GM19099 (cell line): ENCODE measurements around the gene DUS2.

Experiments used
- POLR2A ChIP-seq: IDR thresholded peaks from 3 replicates; pipeline ENCODE4 v1.6.1; 2011; ENCODE audit warnings: low read depth; ENCODE audit not compliant: insufficient read length; ENCODE audit errors: extremely low read depth

Gene DUS2

GRCh38 chr16:67992661-67993206 lies 30.4 kb upstream of the DUS2 start:
- no peak for TF ChIP-seq POLR2A

DNA sequence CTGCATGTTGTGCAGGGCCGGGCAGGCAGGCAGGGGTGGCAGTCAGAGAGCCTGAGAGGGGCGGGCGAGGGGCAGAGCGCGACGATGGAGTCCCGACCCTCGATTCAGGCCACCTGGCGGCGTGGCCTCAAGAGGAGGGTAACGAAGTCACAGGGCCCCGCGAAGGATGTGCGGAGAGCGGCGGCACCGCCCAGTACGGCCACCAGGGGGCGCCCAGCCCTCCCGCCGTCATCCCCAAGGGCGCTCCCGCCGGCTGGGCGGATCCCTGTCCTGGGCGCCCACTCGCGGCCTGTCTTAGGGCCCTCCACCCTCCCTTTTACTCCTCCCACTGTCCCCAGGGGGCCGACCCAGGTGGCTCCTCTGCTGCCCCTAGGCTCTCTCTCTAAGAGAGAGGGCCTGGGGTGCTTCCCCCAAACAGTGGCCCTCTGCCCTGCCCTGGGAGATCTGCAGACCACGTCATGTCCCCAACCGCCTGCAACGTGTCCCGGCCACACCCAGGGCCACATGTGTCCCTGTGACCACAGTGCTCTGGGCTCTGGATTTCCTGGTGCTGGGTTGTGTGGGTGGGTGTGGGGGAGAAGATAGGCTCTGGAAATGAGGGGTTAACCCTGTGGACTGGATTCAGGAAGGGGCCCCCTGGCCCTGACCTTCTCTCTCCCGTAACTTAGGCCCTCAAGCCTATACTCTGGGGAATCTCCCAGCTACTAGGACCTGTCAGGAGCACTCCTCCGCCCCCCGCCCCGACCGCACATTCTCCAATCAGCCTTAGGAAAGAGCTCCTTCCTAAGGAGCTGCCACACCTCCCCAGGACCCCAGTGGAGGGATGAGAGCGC lies 29.7 kb upstream of the DUS2 start:
- peak; percentile 44 for TF ChIP-seq POLR2A

DNA sequence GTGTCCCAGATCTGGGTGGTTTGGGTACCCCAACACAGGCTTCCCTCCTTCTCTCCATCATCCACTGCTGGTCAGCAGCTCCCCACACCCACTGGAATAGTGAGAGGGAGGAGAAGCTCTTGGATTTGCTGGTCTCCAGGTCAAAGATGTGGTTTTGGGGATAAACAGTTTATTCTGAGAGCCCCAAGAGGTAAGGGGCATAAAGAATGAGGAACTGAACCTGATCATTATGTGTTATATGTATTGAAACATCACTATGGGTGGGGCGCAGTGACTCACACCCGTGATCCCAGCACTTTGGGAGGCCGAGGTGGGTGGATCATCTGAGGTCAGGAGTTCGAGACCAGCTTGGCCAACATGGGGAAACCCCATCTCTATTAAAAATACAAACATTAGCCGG lies 27.7 kb upstream of the DUS2 start:
- TF ChIP-seq POLR2A, result no peak

DNA sequence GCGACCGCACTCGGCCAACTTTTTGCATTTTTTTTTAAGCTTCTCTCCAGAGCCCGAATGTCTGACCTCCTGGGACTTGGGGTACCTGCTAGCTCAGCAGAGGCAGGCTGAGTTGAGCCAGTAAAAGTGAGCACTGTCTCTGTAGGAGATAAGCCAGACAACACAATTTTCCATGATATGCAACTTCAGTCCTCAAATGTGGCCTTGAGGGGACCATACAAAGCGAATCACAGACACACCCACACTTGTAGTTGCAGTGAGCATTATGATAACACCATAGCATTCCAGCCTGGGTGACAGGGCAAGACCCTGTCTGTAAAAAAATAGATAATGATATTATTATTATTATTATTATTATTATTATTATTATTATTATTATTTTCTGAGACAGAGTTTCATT lies 26.4 kb upstream of the DUS2 start:
- TF ChIP-seq POLR2A, result no peak

- TF ChIP-seq POLR2A, result peak; percentile 28
Observed at GRCh38 chr16:67998779-67999688, 24.1 kb upstream of the DUS2 start, which contains the start of gene DPEP2. Gene DPEP2 (minus strand): TSS chr16:67999484. CDS start chr16:67993212, 6,272 bp downstream.

GRCh38 chr16:67999985-68000384 lies 23.1 kb upstream of the DUS2 start:
- no peak for TF ChIP-seq POLR2A

- TF ChIP-seq POLR2A, result no peak
Observed at GRCh38 chr16:68000450-68000849, 22.6 kb upstream of the DUS2 start.

DNA sequence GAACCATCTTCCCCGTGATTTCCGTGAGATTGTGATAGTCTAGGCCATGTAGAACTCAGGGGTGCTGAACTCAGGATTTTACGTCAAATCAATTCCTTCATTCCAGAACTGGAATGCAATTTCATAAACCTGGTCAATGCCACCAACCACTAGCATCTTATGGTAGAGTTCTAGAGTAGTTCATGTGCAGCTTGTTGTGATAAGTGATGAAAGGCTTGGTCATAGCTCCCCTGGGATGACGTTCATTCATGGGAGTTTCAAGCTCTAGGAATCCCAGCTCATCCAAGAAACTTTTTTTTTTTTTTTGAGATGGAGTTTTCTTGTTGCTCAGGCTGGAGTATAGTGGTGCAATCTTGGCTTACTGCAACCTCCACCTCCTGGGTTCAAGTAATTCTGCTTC lies 20.1 kb upstream of the DUS2 start:
- no peak for TF ChIP-seq POLR2A

GRCh38 chr16:68005211-68005610 lies 17.9 kb upstream of the DUS2 start:
- no peak for TF ChIP-seq POLR2A

GRCh38 chr16:68005786-68006286 lies 17.2 kb upstream of the DUS2 start:
- TF ChIP-seq POLR2A, result no peak

DNA sequence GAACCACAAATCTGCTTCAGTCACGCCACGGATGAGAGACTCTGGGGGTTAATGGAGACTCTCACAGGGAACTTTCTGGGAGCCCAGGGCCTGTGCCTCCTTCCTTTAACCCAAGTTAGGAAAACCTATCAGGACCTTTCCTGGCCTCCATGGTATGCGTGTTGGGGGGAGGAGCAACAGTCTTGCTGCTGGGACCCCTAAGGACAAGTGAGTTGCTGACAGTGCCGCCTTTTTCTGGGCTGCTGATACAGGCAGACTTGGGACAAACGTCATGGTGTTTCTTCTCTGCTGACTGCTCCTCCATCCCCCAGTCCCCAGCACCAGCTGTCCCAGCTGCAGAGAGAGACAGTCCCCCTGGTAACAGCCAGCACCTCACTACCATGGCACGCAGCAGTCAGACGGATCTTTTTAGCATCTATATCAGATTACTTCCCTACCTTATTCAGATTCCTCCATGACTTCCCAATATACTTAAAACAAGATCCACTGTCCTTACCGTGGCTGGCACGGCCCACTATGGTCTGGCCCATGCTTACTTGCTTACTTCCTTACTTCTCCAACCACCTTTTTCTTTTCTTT lies 13.8 kb upstream of the DUS2 start:
- TF ChIP-seq POLR2A, result no peak

- TF ChIP-seq POLR2A, result no peak
Observed at GRCh38 chr16:68013440-68013839, 9.6 kb upstream of the DUS2 start.

- TF ChIP-seq POLR2A, result no peak
Observed at GRCh38 chr16:68015681-68016080, 7.4 kb upstream of the DUS2 start, which contains the start of gene DPEP2NB. Gene DPEP2NB (minus strand): TSS chr16:68015911. CDS start chr16:68015770, 141 bp downstream.

- no peak for TF ChIP-seq POLR2A
Observed at GRCh38 chr16:68019167-68019680, 3.9 kb upstream of the DUS2 start.

DNA sequence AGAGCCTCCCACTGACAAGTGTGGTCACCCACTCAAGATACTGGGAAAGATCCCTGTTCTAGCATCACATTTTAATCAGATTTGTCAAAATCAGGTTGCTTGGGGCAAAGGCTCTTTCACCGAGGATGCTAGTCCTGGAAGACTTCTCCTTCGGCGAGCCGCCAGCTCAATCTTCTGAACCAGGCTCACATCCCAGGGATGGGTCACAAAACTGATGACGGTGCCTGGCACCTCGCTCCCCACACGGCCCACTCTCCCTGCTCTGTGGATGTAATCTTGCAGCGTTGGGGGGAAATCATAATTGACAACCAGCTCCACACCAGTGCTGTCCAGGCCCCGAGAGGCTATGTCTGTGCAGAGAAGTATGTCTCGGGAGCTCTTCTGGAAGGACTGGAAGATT lies 1.6 kb upstream of the DUS2 start:
- TF ChIP-seq POLR2A, result no peak

- no peak for TF ChIP-seq POLR2A
Observed at GRCh38 chr16:68022278-68022727, 781 bp upstream of the DUS2 start.
